H1 (cell line): ENCODE results near the gene TLE2. TPM values are rescaled to one million over a fixed set of nuclear protein-coding genes. Genes with fewer than 3 reads are reported as not detected.

ENCODE experiments used
- CTCF ChIA-PET: fragments of 300-600 bp; sonication (Branson Sonifier 250); formaldehyde crosslinking; loops from one replicate; lab custom pipeline; 2021; ENCODE audit not compliant: partially characterized antibody; lab: Charles Lee
- POLR2A ChIA-PET: fragments of 300-600 bp; sonication (Branson Sonifier 250); formaldehyde crosslinking; loops from one replicate; lab custom pipeline; 2021; ENCODE audit warnings: inconsistent platforms; ENCODE audit not compliant: partially characterized antibody; lab: Charles Lee
- DNase-seq, 2 experiments: peaks; one replicate each; pipeline versions ENCODE4 v3.0.0 to v3.0.0-alpha.2; 2010 to 2022; ENCODE audit warnings: low spot score in 2 of 2, low read depth in 1 of 2, mixed read lengths in 1 of 2
- FAIRE-seq: peaks from 2 replicates; lab custom pipeline; 2011; peaks lifted over from hg19 to GRCh38; lab: Jason Lieb, UNC
- H2AFZ ChIP-seq: 2 replicates; pipeline ENCODE4 v1.8.1; 2012; ENCODE audit warnings: low read length, inconsistent platforms
- H2AK5ac ChIP-seq: 2 replicates; pipeline ENCODE4 v1.6.1; 2013; ENCODE audit warnings: low read depth, low read length
- H2BK120ac ChIP-seq: replicated peaks from 2 replicates; pipeline ENCODE3; 2013; ENCODE audit warnings: low read depth, low read length, inconsistent platforms
- H2BK12ac ChIP-seq: 2 replicates; pipeline ENCODE4 v1.6.1; 2013; ENCODE audit warnings: low read depth, low read length
- H2BK15ac ChIP-seq: 2 replicates; pipeline ENCODE4 v1.6.1; 2013; ENCODE audit warnings: low read length
- H2BK20ac ChIP-seq: 2 replicates; pipeline ENCODE4 v1.6.1; 2013; ENCODE audit warnings: low read length
- H2BK5ac ChIP-seq: 2 replicates; pipeline ENCODE4 v1.6.1; 2013; ENCODE audit warnings: low read depth, low read length
- H3K14ac ChIP-seq: 2 replicates; pipeline ENCODE4 v1.6.1; 2013; ENCODE audit warnings: inconsistent platforms; ENCODE audit not compliant: insufficient read length
- H3K18ac ChIP-seq: 2 replicates; pipeline ENCODE4 v1.6.1; 2013; ENCODE audit warnings: low read length; ENCODE audit errors: extremely low read depth
- H3K23ac ChIP-seq: 2 replicates; pipeline ENCODE4 v1.6.1; 2013; ENCODE audit warnings: inconsistent platforms; ENCODE audit not compliant: insufficient read length
- H3K23me2 ChIP-seq: 2 replicates; pipeline ENCODE4 v1.6.1; 2013; ENCODE audit warnings: low read depth, low read length
- H3K27ac ChIP-seq: 2 replicates; pipeline ENCODE4 v1.6.1; 2011; ENCODE audit warnings: low read depth, low read length, inconsistent platforms
- H3K27me3 ChIP-seq, 4 experiments: replicated peaks in 1 of 4; 1 replicate in 1 of 4; 2 replicates in 3 of 4; pipeline versions ENCODE4 v1.6.1 to v1.8.1; 2011 to 2013; ENCODE audit warnings: low read length in 3 of 4, mild to moderate bottlenecking in 3 of 4, inconsistent platforms in 2 of 4, mixed read lengths in 2 of 4, moderate library complexity in 1 of 4; ENCODE audit not compliant: control insufficient read depth in 3 of 4, insufficient read depth in 3 of 4; ENCODE audit errors: extremely low read depth in 1 of 4
- H3K36me3 ChIP-seq, 4 experiments: 2 replicates each; pipeline versions ENCODE4 v1.6.1 to v1.8.1; 2011 to 2013; ENCODE audit warnings: mild to moderate bottlenecking in 4 of 4, low read length in 3 of 4, moderate library complexity in 2 of 4, control low read depth in 1 of 4, inconsistent platforms in 1 of 4; ENCODE audit not compliant: insufficient read depth in 4 of 4, control insufficient read depth in 2 of 4
- H3K4ac ChIP-seq: replicated peaks from 2 replicates; pipeline ENCODE3; 2013; ENCODE audit warnings: low read length, low read depth, mixed read lengths, inconsistent platforms; ENCODE audit not compliant: insufficient read length
- H3K4me1 ChIP-seq, 4 experiments: replicated peaks in 1 of 4; 1 replicate in 1 of 4; 2 replicates in 3 of 4; pipeline versions ENCODE4 v1.6.1 to v1.8.1; 2011 to 2013; ENCODE audit warnings: low read length in 3 of 4, inconsistent platforms in 2 of 4, mixed read lengths in 1 of 4; ENCODE audit not compliant: insufficient read depth in 4 of 4, control insufficient read depth in 3 of 4
- H3K4me2 ChIP-seq, 2 experiments: 2 replicates each; pipeline versions ENCODE4 v1.6.1 to v1.8.1; 2011 to 2013; ENCODE audit warnings: low read depth in 2 of 2, low read length in 2 of 2, control low read depth in 1 of 2, inconsistent platforms in 1 of 2, mild to moderate bottlenecking in 1 of 2; ENCODE audit not compliant: insufficient read depth in 1 of 2
- H3K4me3 ChIP-seq, 4 experiments: fragments of 200-600, 300-600 bp in 1 of 4; sonication (generic), shearing (Covaris generic), sonication (Bioruptor Twin) in 1 of 4; 2 replicates each; pipeline versions ENCODE4 v1.5.1 to v1.8.1; 2011 to 2016; ENCODE audit warnings: low read length in 4 of 4, low read depth in 3 of 4, control low read depth in 2 of 4, inconsistent platforms in 2 of 4, mild to moderate bottlenecking in 2 of 4, mixed read lengths in 1 of 4, moderate library complexity in 1 of 4; ENCODE audit not compliant: insufficient read depth in 2 of 4; ENCODE audit errors: extremely low read depth in 1 of 4
- H3K56ac ChIP-seq: replicated peaks from 2 replicates; pipeline ENCODE3; 2013; ENCODE audit warnings: low read depth, mild to moderate bottlenecking, mixed read lengths, low read length, inconsistent platforms; ENCODE audit not compliant: insufficient read length
- H3K79me1 ChIP-seq: 2 replicates; pipeline ENCODE4 v1.6.1; 2013; ENCODE audit warnings: low read depth, low read length, control low read depth
- H3K79me2 ChIP-seq, 2 experiments: 2 replicates each; pipeline versions ENCODE4 v1.6.1 to v1.8.1; 2012 to 2013; ENCODE audit warnings: low read length in 2 of 2, mild to moderate bottlenecking in 2 of 2, inconsistent platforms in 1 of 2; ENCODE audit not compliant: insufficient read depth in 2 of 2, control insufficient read depth in 1 of 2
- H3K9ac ChIP-seq, 4 experiments: replicated peaks in 1 of 4; 1 replicate in 1 of 4; 2 replicates in 3 of 4; pipeline versions ENCODE4 v1.6.1 to v1.8.1; 2011 to 2013; ENCODE audit warnings: low read depth in 3 of 4, low read length in 3 of 4, control low read depth in 2 of 4, mild to moderate bottlenecking in 2 of 4, moderate library complexity in 2 of 4, inconsistent platforms in 1 of 4; ENCODE audit errors: extremely low read depth in 1 of 4
- H3K9me3 ChIP-seq, 2 experiments: 2 replicates each; pipeline versions ENCODE4 v1.6.1 to v1.8.1; 2012 to 2013; ENCODE audit warnings: mild to moderate bottlenecking in 2 of 2, moderate library complexity in 2 of 2, control low read depth in 1 of 2, inconsistent platforms in 1 of 2, low read depth in 1 of 2, low read length in 1 of 2, mixed read lengths in 1 of 2; ENCODE audit not compliant: insufficient read depth in 2 of 2
- H4K20me1 ChIP-seq, 2 experiments: replicated peaks in 1 of 2; 2 replicates each; pipeline versions ENCODE3 to v1.8.1; 2011 to 2013; ENCODE audit warnings: inconsistent platforms in 2 of 2, low read length in 2 of 2, mild to moderate bottlenecking in 1 of 2; ENCODE audit not compliant: insufficient read depth in 2 of 2, control insufficient read depth in 1 of 2
- H4K5ac ChIP-seq: 2 replicates; pipeline ENCODE4 v1.6.1; 2013; ENCODE audit warnings: low read length, low read depth, mixed read lengths, inconsistent platforms; ENCODE audit not compliant: insufficient read length
- H4K8ac ChIP-seq: 2 replicates; pipeline ENCODE4 v1.8.0; 2013; ENCODE audit warnings: mild to moderate bottlenecking, moderate library complexity, low read length, inconsistent platforms; ENCODE audit not compliant: insufficient read depth; ENCODE audit errors: extremely low read depth
- H4K91ac ChIP-seq: replicated peaks from 2 replicates; pipeline ENCODE3; 2013; ENCODE audit warnings: low read length, mixed read lengths, inconsistent platforms; ENCODE audit not compliant: insufficient read length
- CHD2 ChIP-seq: IDR thresholded peaks from 2 replicates; pipeline ENCODE4 v1.6.1; 2012; ENCODE audit warnings: low read length, improper control_type of control experiment
- CREB1 ChIP-seq: IDR thresholded peaks from 2 replicates; pipeline ENCODE4 v1.6.1; 2012; ENCODE audit warnings: inconsistent platforms
- EGR1 ChIP-seq: IDR thresholded peaks from 2 replicates; pipeline ENCODE4 v1.6.1; 2011; ENCODE audit warnings: low read depth, low read length, borderline replicate concordance
- FOSL1 ChIP-seq: IDR thresholded peaks from 2 replicates; pipeline ENCODE4 v1.6.1; 2011; ENCODE audit warnings: mild to moderate bottlenecking, low read depth, low read length, moderate library complexity; ENCODE audit not compliant: insufficient read depth
- HDAC2 ChIP-seq, 2 experiments: fragments of 300-600 bp in 1 of 2; sonication (generic) in 1 of 2; IDR thresholded peaks; 2 replicates each; pipeline ENCODE4 v1.6.1; 2011 to 2012; ENCODE audit warnings: low read depth in 2 of 2, low read length in 2 of 2, mild to moderate bottlenecking in 2 of 2, moderate library complexity in 2 of 2, borderline replicate concordance in 1 of 2, inconsistent platforms in 1 of 2
- KDM4A ChIP-seq: IDR thresholded peaks from one replicate; pipeline ENCODE4 v1.7.1; 2012; ENCODE audit warnings: low read depth, mild to moderate bottlenecking, moderate library complexity, low read length, inconsistent platforms; ENCODE audit not compliant: severe bottlenecking
- NANOG ChIP-seq: IDR thresholded peaks from 2 replicates; pipeline ENCODE4 v1.6.1; 2011; ENCODE audit warnings: low read length, low read depth, mild to moderate bottlenecking, inconsistent platforms; ENCODE audit not compliant: insufficient read depth, poor library complexity, severe bottlenecking
- SP1 ChIP-seq: IDR thresholded peaks from 2 replicates; pipeline ENCODE4 v1.6.1; 2011; ENCODE audit warnings: low read depth, low read length
- SP4 ChIP-seq: IDR thresholded peaks from 2 replicates; pipeline ENCODE4 v1.6.1; 2012; ENCODE audit warnings: low read length, inconsistent platforms
- SRF ChIP-seq: IDR thresholded peaks from 2 replicates; pipeline ENCODE4 v1.6.1; 2011; ENCODE audit warnings: mild to moderate bottlenecking, low read depth, low read length, moderate library complexity
- WGBS, 2 experiments: shearing (Covaris generic) in 1 of 2; methylation state at CpG; one replicate each; pipeline versions ENCODE4 v1.1.6 to v1.1.7; 2013 to 2015; ENCODE audit warnings: low lambda C conversion rate in 2 of 2, mixed read lengths in 2 of 2, inconsistent platforms in 1 of 2, low coverage in 1 of 2, missing lambda C conversion rate in 1 of 2; ENCODE audit not compliant: insufficient replicate concordance in 2 of 2, insufficient coverage in 1 of 2, insufficient read length in 1 of 2; ENCODE audit errors: extremely low coverage in 1 of 2, missing lambda C conversion rate in 1 of 2; 5-methylcytosine and 5-hydroxymethylcytosine counted together
- polyA plus RNA-seq, 7 experiments: library from polyadenylated mRNA; depleted of rRNA in 3 of 7; stranded (reverse) in 5 of 7; unstranded in 2 of 7; fragments of >200 nt in 5 of 7; fragments of 200-250 nt in 2 of 7; gene quantifications; 1 replicate in 5 of 7; 2 replicates in 1 of 7; 4 replicates in 1 of 7; pipeline versions ENCODE4 v1.2.1 to v1.2.3, GENCODE V29; 2011 to 2013; ENCODE audit warnings: missing spikeins in 2 of 7, mixed read lengths in 2 of 7
- total RNA-seq: library from RNA; stranded (reverse); fragmentation: NEBNext Ultra II Directional; extraction: Animal tissue kit (Norgen Biotek cat#: 25700); gene quantifications from 2 replicates; pipeline ENCODE4 v1.2.1, GENCODE V29; 2021
- TF ChIP-seq, protein P1 (sequence below): IDR thresholded peaks from 2 replicates; pipeline ENCODE4 v1.6.1; 2011; ENCODE audit warnings: low read depth, mild to moderate bottlenecking, low read length; ENCODE audit not compliant: insufficient read depth

The TLE2 gene
- total and polyA plus RNA-seq, 2 of the 8 experiments (the other 6 are each of a cell fraction or from before 2014, with no cell fraction given): 8.0 to 11.5 TPM

DNA sequence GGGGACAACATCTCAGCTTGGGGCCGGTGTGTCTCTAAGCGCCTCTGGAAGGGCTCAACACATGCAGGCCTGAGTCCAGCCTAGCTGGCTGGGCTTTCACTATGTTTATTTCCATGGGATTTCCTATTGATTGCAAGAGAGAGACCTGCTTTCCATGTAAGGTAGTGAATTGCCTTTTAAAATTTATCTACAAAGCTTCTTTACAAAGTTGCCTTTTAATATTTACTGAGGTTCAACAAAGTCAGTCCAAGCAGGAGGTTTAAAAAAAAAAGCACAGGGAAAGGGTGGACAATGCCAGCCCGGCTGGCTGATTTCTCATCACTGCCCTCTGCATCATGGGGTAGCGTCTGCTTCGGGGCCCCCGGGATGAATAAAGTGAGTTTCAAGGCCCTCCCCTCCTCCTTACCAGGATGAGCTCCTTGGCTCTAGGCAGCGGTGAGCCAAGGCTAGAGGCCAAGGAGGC, 15.8 kb downstream of the TLE2 start:
- H4K8ac ChIP-seq: no peak overlapping the region
- H4K20me1 ChIP-seq: no peaks in the 10 kb centered on the region
- no peaks in the 10 kb centered on the region for H3K79me1 ChIP-seq
- no peaks in the 10 kb centered on the region for H3K36me3 ChIP-seq
- no peak for DNase-seq
- no peak overlapping the region for H2AFZ ChIP-seq
- no peak for TF ChIP-seq SP1
- TF ChIP-seq HDAC2 (IDR thresholded peaks at IDR 0.05; ENCODE audit: borderline replicate concordance in 1 of 2, low read depth in 2 of 2, low read length in 2 of 2): no peak
- no peak for TF ChIP-seq NANOG
- TF ChIP-seq KDM4A: no peak
- TF ChIP-seq SRF: no peak
- no peak for TF ChIP-seq CREB1
- TF ChIP-seq, protein P1, sequence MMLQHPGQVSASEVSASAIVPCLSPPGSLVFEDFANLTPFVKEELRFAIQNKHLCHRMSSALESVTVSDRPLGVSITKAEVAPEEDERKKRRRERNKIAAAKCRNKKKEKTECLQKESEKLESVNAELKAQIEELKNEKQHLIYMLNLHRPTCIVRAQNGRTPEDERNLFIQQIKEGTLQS: no peak
- TF ChIP-seq SP4: no peak
- no peak for TF ChIP-seq EGR1
- TF ChIP-seq FOSL1: no peak
- TF ChIP-seq CHD2: no peak
- no peaks in the 10 kb centered on the region for H3K79me2 ChIP-seq
- H3K4me2 ChIP-seq: no peak overlapping the region
- no peak overlapping the region for H3K18ac ChIP-seq
- H3K23ac ChIP-seq: no peak overlapping the region
- H3K23me2 ChIP-seq: no peaks in the 10 kb centered on the region
- no peak overlapping the region for H3K4me3 ChIP-seq
- no peak for FAIRE-seq
- no peak overlapping the region for H3K4ac ChIP-seq
- POLR2A ChIA-PET: interaction anchor here (1.4 to 2.5 kb wide), 3 partner anchors 15 to 39 kb away, joined by 4 to 9 read pairs (median 5); no protein-coding TSS in a partner anchor
- H3K27me3 ChIP-seq: no peaks in the 10 kb centered on the region
- CTCF ChIA-PET: interaction anchor here (0.6 to 1.5 kb wide), 4 partner anchors 10 to 112 kb away, joined by 3 to 4 read pairs (median 4); no protein-coding TSS in a partner anchor
- H2BK120ac ChIP-seq: no peak overlapping the region
- H3K56ac ChIP-seq: no peak overlapping the region
- no peak overlapping the region for H2BK12ac ChIP-seq
- H2BK20ac ChIP-seq: no peak overlapping the region
- H3K14ac ChIP-seq: no peak overlapping the region
- H3K27ac ChIP-seq: no peak overlapping the region
- H3K9ac ChIP-seq: 0 out of 7 replicates have a peak overlapping the region, but pooled peaks of 1 of the 4 experiments have one; percentile 26
- no peaks in the 10 kb centered on the region for H3K9me3 ChIP-seq
- no peak overlapping the region for H2BK15ac ChIP-seq
- H4K5ac ChIP-seq: no peak overlapping the region
- 90% methylated on average over 7 of the region's 7 CpGs; no CpG with 5 or more reads in 1 of the 2 experiments for WGBS, 2 experiments
- no peak overlapping the region for H2BK5ac ChIP-seq
- peaks cover 0 to 7% (median 0%) of the 10 kb centered on the region in 4 experiments; a peak in 3 of 7 replicates for H3K4me1 ChIP-seq
- no peak overlapping the region for H2AK5ac ChIP-seq
- H4K91ac ChIP-seq: no peak overlapping the region
